NCI-H1694 treated with DMSO at 0.1 percent for 48 hours (cell line): ENCODE measurements around the gene SLC22A4.

Source experiments
- DNase-seq: peaks from one replicate; lab custom pipeline; 2025; lab: John Stamatoyannopoulos, UW

Gene SLC22A4

GRCh38 chr5:132376694-132377641, 82.8 kb downstream of the SLC22A4 start:
- DNase-seq: no peak

- no peak for DNase-seq
Observed at GRCh38 chr5:132377738-132378137, 83.5 kb downstream of the SLC22A4 start.

- DNase-seq: no peak
Observed at GRCh38 chr5:132378580-132378979, 84.4 kb downstream of the SLC22A4 start.

GRCh38 chr5:132380047-132380446, 85.9 kb downstream of the SLC22A4 start:
- DNase-seq: no peak

- DNase-seq: no peak
Observed at GRCh38 chr5:132380741-132381140, 86.5 kb downstream of the SLC22A4 start.

- DNase-seq: no peak
Observed at GRCh38 chr5:132381614-132382013, 87.4 kb downstream of the SLC22A4 start.

GRCh38 chr5:132383261-132383660, 89.1 kb downstream of the SLC22A4 start:
- DNase-seq: no peak

- DNase-seq: no peak
Observed at GRCh38 chr5:132383984-132384383, 89.8 kb downstream of the SLC22A4 start.

GRCh38 chr5:132384506-132385050, 90.4 kb downstream of the SLC22A4 start:
- no peak for DNase-seq

GRCh38 chr5:132385326-132386105, 91.3 kb downstream of the SLC22A4 start:
- peak; percentile 47 for DNase-seq

- peak; percentile 48 for DNase-seq
Observed at GRCh38 chr5:132386644-132387286, 92.6 kb downstream of the SLC22A4 start.

- DNase-seq: no peak
Observed at GRCh38 chr5:132387640-132388117, 93.5 kb downstream of the SLC22A4 start.

GRCh38 chr5:132388244-132389050, 94.3 kb downstream of the SLC22A4 start:
- no peak for DNase-seq

GRCh38 chr5:132389051-132389331, 94.8 kb downstream of the SLC22A4 start:
- DNase-seq: no peak

GRCh38 chr5:132389585-132390286, 95.5 kb downstream of the SLC22A4 start:
- DNase-seq: no peak

GRCh38 chr5:132391247-132391646, 97.1 kb downstream of the SLC22A4 start:
- DNase-seq: no peak

GRCh38 chr5:132391870-132392269, 97.7 kb downstream of the SLC22A4 start:
- DNase-seq: no peak

- DNase-seq: no peak
Observed at GRCh38 chr5:132392411-132392810, 98.2 kb downstream of the SLC22A4 start.

- peak; percentile 21 for DNase-seq
Observed at GRCh38 chr5:132392978-132393825, 99.0 kb downstream of the SLC22A4 start.
